A549 treated with Hydrocortisone at 1 μM for 4 hours (cell line): ENCODE data around the gene PSME2. TPM values are rescaled to one million over a fixed set of nuclear protein-coding genes. Genes with fewer than 3 reads are reported as not detected.

Experiments
- total RNA-seq: library from RNA; stranded (reverse); fragments of 200-300 nt; extraction: Qiagen RNA extraction; gene quantifications from 5 replicates; pipeline ENCODE4 v1.2.3, GENCODE V29; 2022

PSME2 gene, protein sequence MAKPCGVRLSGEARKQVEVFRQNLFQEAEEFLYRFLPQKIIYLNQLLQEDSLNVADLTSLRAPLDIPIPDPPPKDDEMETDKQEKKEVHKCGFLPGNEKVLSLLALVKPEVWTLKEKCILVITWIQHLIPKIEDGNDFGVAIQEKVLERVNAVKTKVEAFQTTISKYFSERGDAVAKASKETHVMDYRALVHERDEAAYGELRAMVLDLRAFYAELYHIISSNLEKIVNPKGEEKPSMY
- 143 to 202 TPM (median 162 TPM) in 5 replicates for total RNA-seq

DNA sequence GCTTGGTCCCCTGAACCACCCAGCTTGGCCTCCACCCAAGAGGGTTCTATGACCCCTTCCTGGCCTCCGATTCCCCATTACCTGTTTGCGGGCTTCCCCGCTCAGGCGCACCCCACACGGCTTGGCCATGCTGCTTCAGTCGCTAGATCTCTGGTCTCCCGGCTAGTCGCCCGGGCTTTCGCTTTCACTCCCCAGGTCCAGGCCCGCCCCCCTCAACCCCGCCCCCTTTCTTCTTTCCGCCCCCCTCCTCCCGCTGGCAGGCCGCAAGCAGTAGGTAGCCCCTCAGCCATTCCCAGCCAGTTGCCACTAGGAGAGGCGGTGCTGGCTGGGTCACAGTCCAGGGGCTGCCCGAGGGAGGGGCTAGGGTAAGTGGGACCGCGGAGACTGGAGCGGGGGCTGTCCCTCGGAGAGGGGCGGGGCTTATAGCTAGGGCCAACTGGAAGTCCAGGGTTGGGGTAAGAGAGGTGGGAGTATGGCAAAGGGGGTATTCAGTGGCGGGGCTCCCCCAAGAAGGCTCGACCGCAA is at the start of gene PSME2:
PSME2 (minus strand) TSS at position 158 of the 525 bp plus-strand sequence; CDS start at position 129, 29 bp downstream.

GRCh38 chr14:24195186-24196070 is 49.0 kb upstream of the PSME2 start, which contains the start of gene TM9SF1:
Gene TM9SF1, minus strand, starts transcription at chr14:24195441. Its CDS starts 422 bp downstream, at chr14:24195019.

GRCh38 chr14:24188251-24189058 is 42.0 kb upstream of the PSME2 start, which contains the start of gene IPO4:
Gene IPO4, minus strand, starts transcription at chr14:24188816. Its CDS starts 29 bp downstream, at chr14:24188787.

DNA sequence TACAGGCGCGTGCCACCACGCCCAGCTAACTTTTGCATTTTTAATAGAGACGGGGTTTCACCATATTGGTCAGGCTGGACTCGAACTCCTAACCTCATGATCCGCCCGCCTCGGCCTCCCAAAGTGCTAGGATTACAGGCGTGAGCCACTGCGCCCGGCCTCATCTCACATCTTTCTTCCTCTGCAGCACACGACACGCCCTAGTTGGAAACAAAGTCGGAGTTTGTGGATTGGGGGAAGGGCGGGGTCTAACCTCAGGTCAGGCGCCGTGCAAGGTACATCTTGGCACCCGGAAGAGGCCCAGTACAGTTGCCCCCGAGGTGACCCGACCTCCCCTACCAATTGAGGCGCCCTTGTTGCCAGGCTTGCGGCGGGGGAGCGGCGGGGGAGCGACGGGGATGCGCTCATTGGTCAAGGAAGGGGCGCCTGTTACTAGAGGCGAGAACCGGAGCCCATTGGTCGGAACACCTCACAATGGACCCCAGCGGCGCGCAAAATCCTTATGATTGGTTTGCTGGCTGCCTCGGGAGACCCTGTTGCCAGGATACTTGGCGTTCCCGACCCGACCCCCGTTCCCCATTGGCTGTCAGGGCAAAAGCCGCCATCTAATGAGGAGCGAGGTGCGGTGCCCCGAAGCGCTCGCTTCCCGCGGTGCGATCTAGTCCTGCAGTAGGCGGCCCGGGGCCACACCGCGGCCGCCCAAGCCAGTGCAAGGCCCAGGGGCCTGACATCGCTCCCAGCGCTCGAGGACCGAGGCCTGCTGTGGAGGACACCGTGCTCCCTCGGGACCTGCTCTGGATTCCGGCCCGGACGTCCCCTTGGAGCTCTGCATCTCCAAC is 25.2 kb upstream of the PSME2 start, which contains the start of gene REC8:
REC8 (plus strand) TSS at position 659 of the 839 bp plus-strand sequence. CDS start 473 bp downstream, outside the sequence.

GRCh38 chr14:24160850-24161804 is 14.7 kb upstream of the PSME2 start, which contains the start of gene IRF9:
Gene IRF9, plus strand, starts transcription at chr14:24161265. Its CDS starts 880 bp downstream, at chr14:24162145.

DNA sequence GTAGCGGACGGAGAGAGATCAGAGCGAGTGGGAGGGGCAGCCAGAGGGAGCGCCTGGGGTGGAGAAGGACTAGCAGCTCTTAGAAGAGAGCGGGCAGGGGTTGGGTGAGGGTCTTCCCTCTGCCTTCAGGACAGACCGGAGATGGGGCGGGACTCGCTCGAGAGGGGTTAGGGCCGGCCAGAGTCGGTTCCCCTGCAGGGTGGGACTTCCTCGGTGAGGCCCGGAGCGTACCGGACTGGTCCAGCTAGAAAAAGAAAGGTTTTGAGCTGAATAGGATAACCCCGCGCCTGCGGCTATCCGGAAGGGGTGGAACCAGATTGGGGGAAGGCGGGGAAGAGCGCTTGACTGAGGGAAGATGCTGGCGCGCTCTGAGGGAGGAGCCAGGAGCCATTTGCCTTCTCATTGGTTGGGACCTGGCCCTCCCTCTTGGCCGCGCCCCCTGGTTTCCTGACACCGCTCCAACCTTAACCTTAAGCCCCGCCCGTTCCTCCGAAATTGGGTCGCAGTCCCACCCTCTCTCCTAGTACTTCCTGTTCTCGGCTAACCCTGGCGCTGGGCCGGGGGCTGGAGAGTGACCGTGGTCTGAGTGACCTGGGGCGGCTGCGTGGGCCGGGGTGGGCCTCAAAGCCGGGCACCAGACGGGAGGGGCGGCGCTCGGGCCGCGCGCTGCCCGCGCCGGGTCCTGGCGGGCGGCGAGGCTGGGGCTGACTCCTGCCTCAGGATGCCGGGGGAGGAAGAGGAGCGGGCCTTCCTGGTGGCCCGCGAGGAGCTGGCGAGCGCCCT is 759 bp upstream of the PSME2 start, which contains the start of gene RNF31:
RNF31 (plus strand) TSS at position 521 of the 783 bp plus-strand sequence; CDS start at position 722, 201 bp downstream.

DNA sequence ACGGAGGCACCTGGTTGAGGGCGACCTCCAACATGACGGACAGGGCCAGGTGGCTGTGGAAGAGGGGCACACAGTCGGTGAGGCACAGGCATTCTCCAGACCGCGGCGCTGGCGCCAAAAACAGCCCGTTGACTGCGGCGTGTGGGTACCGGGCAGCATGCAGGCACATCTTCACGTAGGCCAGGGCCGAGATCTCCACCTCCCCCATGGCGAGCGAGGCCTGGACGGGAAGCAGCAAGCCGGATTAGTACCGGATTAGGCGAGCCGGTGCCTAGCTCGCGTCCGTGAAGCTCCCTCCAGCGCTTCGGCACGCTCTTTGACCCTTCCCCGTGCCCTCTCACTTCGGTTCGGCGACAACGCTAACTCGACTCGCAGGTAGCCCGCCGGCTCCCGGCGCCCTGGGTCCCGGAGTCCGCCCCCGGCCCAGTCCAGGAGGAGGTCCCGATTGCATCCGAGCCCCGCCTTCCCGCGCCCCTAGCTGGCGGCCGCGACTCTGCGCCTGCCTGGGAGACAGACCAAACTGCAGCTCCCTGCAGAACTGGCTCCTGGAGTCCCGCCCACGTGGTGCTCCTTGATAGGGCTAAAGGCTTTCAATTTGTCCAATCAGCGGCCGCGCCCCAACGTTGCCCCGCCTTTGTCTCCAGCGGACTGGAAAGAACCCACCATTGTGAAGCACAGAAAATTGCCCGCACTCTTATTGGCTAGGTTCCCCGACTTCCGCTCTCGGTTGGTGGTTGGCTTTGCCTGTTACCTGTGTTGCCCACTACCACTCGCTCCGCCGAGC is 5.1 kb downstream of the PSME2 start, which contains the start of gene EMC9:
EMC9 (minus strand) TSS at position 495 of the 784 bp plus-strand sequence; CDS start at position 208, 287 bp downstream.

DNA sequence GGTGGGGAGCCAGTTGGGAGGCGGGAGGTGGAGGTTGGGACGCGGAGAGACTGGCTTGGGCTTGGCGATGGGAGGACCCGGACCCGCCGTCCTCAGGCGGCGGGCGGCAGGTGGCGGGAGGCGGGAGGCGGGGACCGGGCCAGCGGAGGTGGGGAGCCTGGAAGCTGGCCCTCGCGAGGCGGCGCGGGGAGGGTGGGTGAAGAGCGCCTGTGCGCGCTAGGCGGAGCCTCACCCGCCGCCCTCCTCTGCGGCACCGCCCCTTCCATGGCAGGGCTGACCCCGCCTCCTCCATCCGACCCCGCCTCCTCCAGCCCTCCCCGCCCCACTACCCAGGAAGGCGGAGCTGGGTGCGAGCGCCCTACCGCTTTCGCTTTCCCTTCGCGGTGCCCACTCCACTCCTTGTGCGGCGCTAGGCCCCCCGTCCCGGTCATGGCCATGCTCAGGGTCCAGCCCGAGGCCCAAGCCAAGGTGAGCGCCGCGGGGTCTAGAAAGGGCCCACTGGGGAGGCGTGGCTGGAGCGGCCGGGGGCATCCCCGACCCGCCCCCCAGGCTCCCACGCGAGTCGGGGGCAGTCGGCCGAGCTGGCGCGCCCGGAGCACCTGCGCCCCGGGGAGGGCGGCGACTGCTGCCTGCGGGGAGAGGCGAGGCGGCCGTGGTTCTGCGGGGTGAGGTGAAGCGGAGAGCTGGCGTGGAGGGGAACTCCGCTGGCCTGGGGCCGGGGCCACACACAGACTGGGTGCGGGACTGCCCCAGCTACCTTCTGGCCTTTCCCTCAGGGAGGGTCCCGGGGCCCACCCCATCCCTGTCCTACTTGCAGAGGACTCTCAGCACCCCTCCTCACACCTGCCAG is 10.4 kb downstream of the PSME2 start, which contains the start of gene PSME1:
PSME1 (plus strand) TSS at position 361 of the 850 bp plus-strand sequence; CDS start at position 430, 69 bp downstream.

GRCh38 chr14:24130380-24130716 is 16.1 kb downstream of the PSME2 start, which contains the start of gene FITM1:
Gene FITM1, plus strand, starts transcription at chr14:24130659. Its CDS starts 905 bp downstream, at chr14:24131564.

GRCh38 chr14:24114532-24115421 is 31.6 kb downstream of the PSME2 start, which contains the start of the genes DCAF11 and NRL:
Gene DCAF11, plus strand, starts transcription at chr14:24114777. Its CDS starts 818 bp downstream, at chr14:24115595.
Gene NRL, minus strand, starts transcription at chr14:24114949. Its CDS starts 32,101 bp downstream, at chr14:24082848.

GRCh38 chr14:24093901-24094840 is 52.2 kb downstream of the PSME2 start, which contains the start of gene PCK2:
Gene PCK2, plus strand, starts transcription at chr14:24094311. Its CDS starts 95 bp downstream, at chr14:24094406.

